K562 (cell line): ENCODE measurements around the gene TRPC4. TPM values are rescaled to one million over a fixed set of nuclear protein-coding genes. Genes with fewer than 3 reads are reported as not detected.

ENCODE experiments used
- ATAC-seq: fragments of 200-7000 bp; cut with Tn5 transposase; 3 replicates; pipeline ENCODE4 v1.9.1; 2020; ENCODE audit warnings: moderate library complexity
- BruUV-seq: library from RNA; stranded (reverse); fragments of 400-500 nt; replicated peaks from 2 replicates; lab custom pipeline; 2021; lab: Mats Ljungman, UMichigan
- CTCF ChIA-PET: fragments of 300-600 bp; formaldehyde crosslinking; extraction: SDS; loops from one replicate; lab custom pipeline; 2021; ENCODE audit warnings: low intra/inter-chr PET ratio; lab: Yijun Ruan, JAX
- POLR2A ChIA-PET: fragments of 300-600, 350-650 bp; sonication (Branson Sonifier 250); formaldehyde crosslinking; extraction: SDS; loops from one replicate; lab custom pipeline; 2021; ENCODE audit warnings: antibody characterized with exemption, inconsistent platforms; lab: Yijun Ruan, JAX
- DNase-seq, 4 experiments: peaks; one replicate each; pipeline versions ENCODE4 v3.0.0 to v3.0.0-alpha.2; 2011 to 2018; ENCODE audit warnings: low spot score in 3 of 4, mixed read lengths in 3 of 4; ENCODE audit errors: extremely low read depth in 1 of 4
- FAIRE-seq: peaks from 2 replicates; lab custom pipeline; 2011; peaks lifted over from hg19 to GRCh38; lab: Jason Lieb, UNC
- H2AFZ ChIP-seq: 2 replicates; pipeline ENCODE4 v1.6.0; 2011; ENCODE audit warnings: low read depth, low read length, control low read depth, inconsistent platforms
- H3K27ac ChIP-seq: fragments of 200-600 bp; 3 replicates; pipeline ENCODE4 v1.8.0; 2011; ENCODE audit warnings: low read depth, mild to moderate bottlenecking, control low read depth, inconsistent platforms, low read length, moderate library complexity, mixed read lengths; ENCODE audit errors: extremely low read depth
- H3K27me3 ChIP-seq, 2 experiments: fragments of 300-600 bp in 1 of 2; 2 replicates in 1 of 2; 3 replicates in 1 of 2; pipeline versions ENCODE4 v1.6.0 to v1.8.0; 2011; ENCODE audit warnings: inconsistent platforms in 2 of 2, low read length in 2 of 2, mild to moderate bottlenecking in 1 of 2, mixed read lengths in 1 of 2, moderate library complexity in 1 of 2; ENCODE audit not compliant: control insufficient read depth in 2 of 2, insufficient read depth in 2 of 2
- H3K36me3 ChIP-seq: fragments of 300-600 bp; 3 replicates; pipeline ENCODE4 v1.8.0; 2011; ENCODE audit warnings: mild to moderate bottlenecking, low read length, inconsistent platforms; ENCODE audit not compliant: control insufficient read depth, insufficient read depth
- H3K4me1 ChIP-seq, 2 experiments: fragments of 200-600 bp in 1 of 2; replicated peaks in 1 of 2; 2 replicates in 1 of 2; 3 replicates in 1 of 2; pipeline versions ENCODE4 v1.5.1 to v1.8.0; 2011; ENCODE audit warnings: inconsistent platforms in 2 of 2, low read length in 2 of 2, mild to moderate bottlenecking in 1 of 2, mixed read lengths in 1 of 2, moderate library complexity in 1 of 2; ENCODE audit not compliant: control insufficient read depth in 2 of 2, insufficient read depth in 2 of 2
- H3K4me2 ChIP-seq: 2 replicates; pipeline ENCODE4 v1.6.1; 2011; ENCODE audit warnings: low read length, control low read depth, inconsistent platforms, mixed read lengths; ENCODE audit not compliant: insufficient read depth
- H3K4me3 ChIP-seq: fragments of 200-600 bp; sonication (generic), shearing (Covaris generic); 2 replicates; pipeline ENCODE4 v1.5.1; 2016; ENCODE audit warnings: control low read depth, inconsistent platforms
- H3K79me2 ChIP-seq: fragments of 200-600 bp; 3 replicates; pipeline ENCODE4 v1.8.0; 2011; ENCODE audit warnings: low read length, inconsistent platforms; ENCODE audit not compliant: control insufficient read depth, insufficient read depth
- H3K9ac ChIP-seq, 2 experiments: 2 replicates each; pipeline versions ENCODE4 v1.6.0 to v1.6.1; 2011; ENCODE audit warnings: low read depth in 2 of 2, low read length in 2 of 2, control low read depth in 1 of 2, inconsistent platforms in 1 of 2, mild to moderate bottlenecking in 1 of 2, mixed read lengths in 1 of 2; ENCODE audit not compliant: insufficient read depth in 1 of 2
- H3K9me1 ChIP-seq: one replicate; pipeline ENCODE4 v1.6.0; 2011; ENCODE audit warnings: inconsistent platforms, mild to moderate bottlenecking, low read length, moderate library complexity; ENCODE audit not compliant: control insufficient read depth, insufficient read depth
- H3K9me3 ChIP-seq: replicated peaks from 2 replicates; pipeline ENCODE4 v1.5.1; 2011; ENCODE audit warnings: low read depth, low read length, inconsistent platforms; ENCODE audit not compliant: control insufficient read depth, insufficient read depth
- H4K20me1 ChIP-seq: replicated peaks from 2 replicates; pipeline ENCODE4 v1.6.1; 2011; ENCODE audit warnings: low read length, inconsistent platforms, mixed read lengths; ENCODE audit not compliant: control insufficient read depth, insufficient read depth
- FIP1L1 ChIP-seq: fragments of 200-400 bp; formaldehyde crosslinking; IDR thresholded peaks from 2 replicates; pipeline ENCODE4 v1.6.1; 2018; ENCODE audit warnings: mild to moderate bottlenecking, low read depth, low read length; ENCODE audit not compliant: poor library complexity, severe bottlenecking
- KDM2B ChIP-seq: fragments of 250-450 bp; sonication (Bioruptor Pico); IDR thresholded peaks from 2 replicates; pipeline ENCODE4 v1.8.0; 2021; ENCODE audit warnings: mild to moderate bottlenecking, moderate library complexity
- MYBL2 ChIP-seq, 2 experiments: fragments of 450-650 bp in 1 of 2; sonication (generic) in 1 of 2; formaldehyde crosslinking in 1 of 2; IDR thresholded peaks; 2 replicates each; pipeline versions ENCODE4 v1.6.1 to v1.8.1; 2017 to 2022; ENCODE audit warnings: borderline replicate concordance in 1 of 2, inconsistent platforms in 1 of 2, low read depth in 1 of 2, mild to moderate bottlenecking in 1 of 2, missing genetic modification reagents in 1 of 2, moderate library complexity in 1 of 2
- NR0B1 ChIP-seq: fragments of 450-650 bp; IDR thresholded peaks from one replicate; pipeline ENCODE4 v1.6.1; 2018; ENCODE audit warnings: mild to moderate bottlenecking, moderate library complexity; ENCODE audit not compliant: partially characterized antibody
- PRMT5 ChIP-seq: sonication (generic); formaldehyde crosslinking; IDR thresholded peaks from 2 replicates; pipeline ENCODE4 v1.5.0; 2020; ENCODE audit warnings: missing genetic modification reagents
- ZBED1 ChIP-seq: IDR thresholded peaks from 2 replicates; pipeline ENCODE4 v1.6.1; 2014
- ZNF431 ChIP-seq: sonication (generic); formaldehyde crosslinking; IDR thresholded peaks from 2 replicates; pipeline ENCODE4 v1.8.0; 2022; ENCODE audit warnings: mild to moderate bottlenecking, missing genetic modification reagents
- ZNF589 ChIP-seq: fragments of 200-800 bp; sonication (Bioruptor generic); IDR thresholded peaks from 2 replicates; pipeline ENCODE4 v1.6.1; 2016; ENCODE audit warnings: low read depth, missing genetic modification characterization, missing compliant biosample characterization
- ZNF644 ChIP-seq: fragments of 200-800 bp; sonication (Bioruptor generic); IDR thresholded peaks from 2 replicates; pipeline ENCODE4 v1.6.1; 2016; ENCODE audit warnings: low read depth, missing genetic modification characterization, missing compliant biosample characterization
- whole genome bisulfite sequencing: fragments of 100-300 bp; shearing (Covaris generic); methylation state at CpG from one replicate; pipeline ENCODE4 v1.1.6; 2016; ENCODE audit warnings: low coverage, mixed read lengths; ENCODE audit not compliant: insufficient coverage; ENCODE audit errors: missing lambda C conversion rate; 5-methylcytosine and 5-hydroxymethylcytosine counted together
- in situ Hi-C: fragments of 300-500 bp; cut with MboI; formaldehyde crosslinking; loops from 4 replicates; pipeline ENCODE4 v1.15.0; 2018; ENCODE audit warnings: inconsistent platforms, mixed read lengths
- intact Hi-C: fragments of 100-400 bp; cut with micrococcal nuclease; formaldehyde crosslinking; loops from 2 replicates; pipeline ENCODE4 v1.14.2; 2022
- polyA plus RNA-seq, 8 experiments: library from polyadenylated mRNA; depleted of rRNA in 4 of 8; stranded (reverse) in 5 of 8; unstranded in 3 of 8; fragments of >200 nt; fragmentation: Nextera tagmentation in 2 of 8; fragmentation: Illumina TruSeq in 1 of 8; extraction: Ambion mirVana in 2 of 8; extraction: Trizol in 1 of 8; gene quantifications; 2 replicates each; pipeline versions ENCODE4 v1.2.1 to v1.2.3, GENCODE V29; 2011 to 2014; ENCODE audit warnings: inconsistent platforms in 1 of 8, missing spikeins in 1 of 8
- total RNA-seq, 7 experiments: library from RNA; depleted of rRNA in 6 of 7; stranded (reverse); fragments of >200 nt in 6 of 7; fragmentation: Illumina TruSeq in 2 of 7; extraction: Trizol in 2 of 7; gene quantifications; 2 replicates each; pipeline versions ENCODE4 v1.2.1 to v1.2.3, GENCODE V29; 2011 to 2021; ENCODE audit warnings: low replicate concordance in 1 of 7

The TRPC4 gene
- total and polyA plus RNA-seq, 9 of the 15 experiments (the other 6 are each of a cell fraction or from before 2014, with no cell fraction given) = 0.03 to 0.04 TPM; not detected in 7

- TF ChIP-seq KDM2B (CRISPR knock-in tag) (no peak), NR0B1 (no peak), PRMT5 (CRISPR knock-in tag) (no peak), ZNF589 (CRISPR knock-in tag) (no peak), ZNF431 (CRISPR knock-in tag) (no peak), MYBL2 (IDR thresholded peaks at IDR 0.05; ENCODE audit: low read depth) (no peak), MYBL2 (CRISPR knock-in tag; IDR thresholded peaks at IDR 0.05; ENCODE audit: borderline replicate concordance) (no peak)
Measured at GRCh38 chr13:37869506-37869755, 141 bp downstream of the TRPC4 start (continued).

- no peak for FAIRE-seq
- Histone ChIP-seq H3K4me3 (peak overlapping the region; percentile 26; the same call in 1 of the 2 replicates), H3K79me2 (no peaks in the 10 kb centered on the region), H3K9me1 (no peaks in the 10 kb centered on the region), H2AFZ (no peak overlapping the region; the same call in 1 of the 2 replicates), H3K4me2 (no peak overlapping the region; the same call in 1 of the 2 replicates)
- in situ Hi-C loops = no loop called here
- WGBS = 35% methylated on average over 23 of the region's 27 CpGs
- no peak for ATAC-seq
- no peak for TF ChIP-seq FIP1L1
- no peak for TF ChIP-seq ZBED1
- no peak for TF ChIP-seq ZNF644 (tag)
- TF ChIP-seq, all 486 proteins: peak for 0
- intact Hi-C loops = no loop called here
- no peak for DNase-seq
- Histone ChIP-seq H4K20me1 (no peaks in the 10 kb centered on the region), H3K36me3 (no peaks in the 10 kb centered on the region), H3K27me3 (no peaks in the 10 kb centered on the region; a peak in 1 of 5 replicates), H3K27ac (no peak overlapping the region), H3K9me3 (no peaks in the 10 kb centered on the region), H3K4me1 (peaks cover 0 to 11% of the 10 kb centered on the region in 2 experiments; a peak in 2 of 5 replicates), H3K9ac (no peak overlapping the region)
- no TSS peak for BruUV-seq
- ChIA-PET CTCF (no interaction called here), POLR2A (no interaction called here)
Measured at GRCh38 chr13:37868691-37869505, 674 bp downstream of the TRPC4 start.
